RKO (cell line): ENCODE results near the gene LASP1NB.
"Not testable (repeated sequence)": the region's sequence is repeated elsewhere in the genome, so short reads cannot be mapped to it uniquely, and the experiment has no call there.

Source experiments
- DNase-seq: peaks from one replicate; pipeline ENCODE4 v3.0.0-alpha.2; 2016; ENCODE audit warnings: low spot score

LASP1NB gene

DNA sequence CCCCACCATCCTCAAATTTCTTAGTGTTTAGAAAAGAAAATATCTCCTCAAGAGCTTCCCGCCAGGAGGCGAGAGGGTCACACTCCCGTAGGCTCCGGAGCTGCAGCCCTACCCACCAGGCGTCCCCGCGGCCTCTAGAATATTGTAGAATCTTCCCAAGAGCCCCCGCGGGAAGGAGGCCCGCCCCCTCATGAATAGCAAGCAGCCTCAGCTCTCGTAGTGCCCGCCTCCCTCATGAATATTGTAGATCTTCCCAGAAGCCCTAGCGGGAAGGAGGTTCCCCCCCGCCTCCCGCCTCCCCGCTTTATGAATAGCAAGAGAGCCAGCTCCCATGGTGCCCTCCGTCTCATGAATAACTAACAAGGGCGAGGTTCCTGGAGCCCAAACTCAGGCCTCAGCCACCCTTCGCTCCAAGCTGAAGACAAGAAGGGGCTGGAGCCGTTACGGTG lies 41.9 kb downstream of the LASP1NB start, which contains the start of gene FBXO47:
FBXO47 (minus strand) TSS at position 114 of the 449 bp plus-strand sequence. CDS start 4,378 bp downstream, outside the sequence.
- DNase-seq, result no peak

DNA sequence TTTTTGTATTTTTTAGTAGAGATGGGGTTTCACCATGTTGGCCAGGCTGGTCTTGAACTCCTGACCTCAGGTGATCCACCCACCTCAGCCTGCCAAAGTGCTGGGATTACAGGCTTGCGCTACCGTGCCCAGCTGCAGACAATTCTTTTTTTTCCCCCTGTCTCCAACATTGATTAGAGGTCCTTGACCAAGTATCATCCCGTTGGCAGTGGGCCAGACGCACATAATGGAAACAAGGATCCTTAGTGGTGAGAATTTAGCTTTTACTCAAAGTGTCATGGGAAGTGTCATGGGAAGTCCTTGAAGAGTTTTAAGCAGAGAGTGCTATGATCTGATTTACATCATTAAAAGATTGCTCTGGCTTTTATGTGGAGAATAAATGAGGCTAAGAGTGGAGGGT lies 43.9 kb downstream of the LASP1NB start:
- DNase-seq, result no peak

DNA sequence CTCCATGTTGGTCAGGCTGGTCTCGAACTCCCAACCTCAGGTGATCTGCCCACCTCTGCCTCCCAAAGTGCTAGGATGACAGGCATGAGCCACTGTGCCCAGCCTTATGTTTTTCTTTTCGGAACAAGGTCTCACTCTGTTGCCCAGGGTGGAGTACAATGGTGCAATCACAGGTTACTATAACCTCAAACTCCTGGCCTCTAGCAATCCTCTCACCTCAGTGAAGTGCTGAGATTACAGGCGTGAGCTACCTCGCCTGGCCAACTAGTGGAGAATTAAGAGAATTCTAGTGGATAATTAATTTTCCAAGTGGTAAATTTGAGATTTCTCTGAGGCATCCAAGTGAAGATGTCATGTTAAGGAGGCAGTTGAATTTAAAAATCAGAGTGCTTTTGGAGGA lies 44.7 kb downstream of the LASP1NB start:
- DNase-seq, result no peak

DNA sequence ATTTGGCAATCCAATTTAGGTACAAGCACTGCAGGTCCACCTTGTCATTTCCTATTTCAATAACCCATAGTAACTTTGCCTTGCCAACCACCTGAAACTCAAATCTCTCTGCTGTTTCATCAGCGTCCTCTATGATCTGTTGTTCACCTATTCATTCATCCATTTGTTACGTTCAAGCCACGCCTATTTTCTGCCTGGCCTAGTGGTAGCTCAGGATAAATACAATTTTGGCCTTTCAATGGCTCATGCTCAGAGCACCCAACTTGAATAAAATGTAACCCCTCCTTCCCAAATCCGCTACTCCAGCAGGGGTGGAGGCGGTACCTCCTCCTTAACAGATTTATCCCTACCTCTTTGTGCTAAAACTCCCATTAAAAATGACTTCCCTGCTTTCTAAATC lies 45.4 kb downstream of the LASP1NB start:
- DNase-seq, result no peak

DNA sequence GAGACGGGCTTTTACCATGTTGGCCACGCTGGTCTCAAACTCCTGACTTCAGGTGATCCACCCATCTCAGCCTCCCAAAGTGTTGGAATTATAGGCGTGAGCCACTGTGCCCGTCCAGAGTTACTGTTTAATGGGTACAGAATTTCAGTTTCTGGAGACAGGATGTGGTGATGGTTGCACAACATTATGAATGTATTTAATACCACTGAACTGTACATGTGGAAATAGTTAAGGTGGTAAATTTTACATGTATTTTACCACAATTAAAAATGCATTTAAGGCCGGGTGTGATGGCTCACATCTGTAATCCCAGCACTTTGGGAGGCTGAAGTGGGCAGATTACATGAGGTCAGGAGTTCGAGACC lies 50.8 kb downstream of the LASP1NB start:
- DNase-seq, result not testable (repeated sequence)

DNA sequence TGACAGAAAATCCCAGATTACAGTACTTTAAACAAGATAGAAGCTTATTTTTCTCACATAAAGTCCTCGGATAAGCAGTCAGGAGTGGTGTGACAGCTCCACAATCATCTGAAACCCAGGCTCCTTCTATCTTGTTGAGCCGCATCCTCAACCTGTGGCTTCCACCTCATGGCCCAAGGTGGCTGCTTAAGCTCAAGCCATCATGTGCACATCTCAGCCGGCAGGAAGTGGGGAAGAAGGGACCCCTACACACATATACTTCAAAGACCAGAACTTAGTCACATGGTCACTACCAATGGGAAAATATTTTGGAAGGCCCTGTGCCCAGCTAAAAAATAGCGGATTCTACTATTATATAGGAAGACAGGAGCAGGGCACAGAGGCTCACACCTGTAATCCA lies 52.8 kb downstream of the LASP1NB start:
- no peak for DNase-seq
